Fibroblast of the aortic adventitia (primary cell): ENCODE data around the gene CTNNBL1. TPM values are rescaled to one million over a fixed set of nuclear protein-coding genes. Genes with fewer than 3 reads are reported as not detected.
A peak's percentile ranks its signal among the peaks of the same experiment; 100 is the strongest.
"Not testable (repeated sequence)": the region's sequence is repeated elsewhere in the genome, so short reads cannot be mapped to it uniquely, and the experiment has no call there.

Source experiments
- DNase-seq: peaks from one replicate; pipeline ENCODE4 v3.0.0-alpha.2; 2010; ENCODE audit warnings: low read depth
- H3K4me3 ChIP-seq: 2 replicates; pipeline ENCODE4 v1.5.1; 2011; ENCODE audit warnings: low read depth, mild to moderate bottlenecking, control low read depth, low read length, moderate library complexity
- CTCF ChIP-seq: IDR thresholded peaks from 2 replicates; pipeline ENCODE4 v1.5.1; 2011; ENCODE audit warnings: mild to moderate bottlenecking, low read length, control low read depth, inconsistent platforms; ENCODE audit not compliant: insufficient read depth
- total RNA-seq: library from RNA; depleted of rRNA; stranded (reverse); fragments of >200 nt; gene quantifications from 2 replicates; pipeline ENCODE4 v1.2.3, GENCODE V29; 2012; ENCODE audit warnings: low replicate concordance

CTNNBL1 gene
- total RNA-seq, 1 donor: 23.1 TPM

GRCh38 chr20:37699202-37699601 is 5.4 kb downstream of the CTNNBL1 start:
- DNase-seq: peak; percentile 41
- H3K4me3 ChIP-seq: no peak overlapping the region
- no peak for TF ChIP-seq CTCF

GRCh38 chr20:37700301-37700700 is 6.5 kb downstream of the CTNNBL1 start:
- TF ChIP-seq CTCF: no peak
- DNase-seq: no peak
- H3K4me3 ChIP-seq: no peak overlapping the region

- not testable (repeated sequence) for H3K4me3 ChIP-seq
- peak; percentile 37 for DNase-seq
These were observed 7.8 kb downstream of the CTNNBL1 start for GRCh38 chr20:37701676-37702075.

- TF ChIP-seq CTCF: no peak
- no peak for DNase-seq
- H3K4me3 ChIP-seq: no peak overlapping the region
These were observed 8.7 kb downstream of the CTNNBL1 start for GRCh38 chr20:37702403-37703034.

GRCh38 chr20:37703035-37703845 is 9.4 kb downstream of the CTNNBL1 start:
- DNase-seq: peak; percentile 71

GRCh38 chr20:37704955-37705354 is 11.1 kb downstream of the CTNNBL1 start:
- no peak for TF ChIP-seq CTCF
- no peak overlapping the region for H3K4me3 ChIP-seq
- DNase-seq: no peak

More at GRCh38 chr20:37703035-37703845, 9.4 kb downstream of the CTNNBL1 start:
- H3K4me3 ChIP-seq: no peak overlapping the region
- TF ChIP-seq CTCF: no peak

GRCh38 chr20:37706298-37706697 is 12.5 kb downstream of the CTNNBL1 start:
- H3K4me3 ChIP-seq: no peak overlapping the region
- TF ChIP-seq CTCF: no peak
- DNase-seq: no peak
